Adrenal gland (tissue), 12 donors: Measurements from ENCODE around the gene F2RL3. TPM values are rescaled to one million over a fixed set of nuclear protein-coding genes. Genes with fewer than 3 reads are reported as not detected.

Source experiments
- DNase-seq, 7 donors: peaks; one replicate each; pipeline ENCODE4 v3.0.0-alpha.2; 2019 to 2020
- H3K27ac ChIP-seq, 5 donors: fragments of 200-600 bp; sonication (generic) in 4 of 5; 1 replicate in 3 of 5; 2 replicates in 2 of 5; pipeline versions ENCODE4 v1.5.1 to v1.8.0; 2016 to 2020; ENCODE audit warnings: mild to moderate bottlenecking in 1 of 5
- H3K27me3 ChIP-seq: fragments of 200-600 bp; 2 replicates; pipeline ENCODE4 v1.8.0; 2021
- H3K36me3 ChIP-seq, 2 donors: fragments of 200-600 bp; replicated peaks in 1 of 2; 1 replicate in 1 of 2; 2 replicates in 1 of 2; pipeline versions ENCODE4 v1.5.1 to v1.8.0; 2018 to 2022
- H3K4me1 ChIP-seq, 2 donors: fragments of 200-600 bp; replicated peaks in 1 of 2; 1 replicate in 1 of 2; 2 replicates in 1 of 2; pipeline versions ENCODE4 v1.5.1 to v1.8.0; 2018 to 2021
- H3K4me3 ChIP-seq, 4 donors: fragments of 200-600 bp; sonication (generic) in 3 of 4; one replicate each; pipeline ENCODE4 v1.5.1; 2016 to 2018
- H3K9me3 ChIP-seq, 3 donors: fragments of 200-600 bp; sonication (generic) in 1 of 3; replicated peaks in 1 of 3; 1 replicate in 2 of 3; 2 replicates in 1 of 3; pipeline versions ENCODE4 v1.5.1 to v1.8.0; 2016 to 2021
- CTCF ChIP-seq, 6 experiments: fragments of 450-650 bp in 4 of 6; fragments of 200-600 bp in 2 of 6; sonication (generic) in 1 of 6; IDR thresholded peaks; 1 replicate in 5 of 6; 2 replicates in 1 of 6; pipeline versions ENCODE4 v1.5.1 to v1.8.0; 2016 to 2021; ENCODE audit warnings: antibody characterized with exemption in 6 of 6, mild to moderate bottlenecking in 2 of 6, moderate library complexity in 1 of 6
- POLR2A ChIP-seq, 2 donors: fragments of 450-650 bp; IDR thresholded peaks; one replicate each; pipeline ENCODE4 v1.6.1; 2017; ENCODE audit warnings: antibody characterized with exemption in 2 of 2, mild to moderate bottlenecking in 2 of 2, moderate library complexity in 1 of 2
- WGBS, 4 donors: extraction: QIAGEN DNeasy Blood & Tissue Kit in 2 of 4; methylation state at CpG; one replicate each; pipeline versions ENCODE4 v1.1.5 to v1.1.7; 2013 to 2017; 5-methylcytosine and 5-hydroxymethylcytosine counted together
- intact Hi-C, 2 donors: fragments of 100-400 bp; cut with DNase I; formaldehyde crosslinking; loops; one replicate each; pipeline versions ENCODE4 v1.14.1 to v1.15.0; 2022 to 2023
- polyA plus RNA-seq, 3 donors: library from polyadenylated mRNA; stranded (reverse); fragments of 200-250 nt in 2 of 3; fragments of 350-450 nt in 1 of 3; fragmentation: Illumina TruSeq in 1 of 3; extraction: RNeasy Lipid Tissue Mini Kit (QIAGEN cat#74804) in 1 of 3; gene quantifications; one replicate each; pipeline ENCODE4 v1.2.3, GENCODE V29; 2013 to 2014
- total RNA-seq, 9 donors: library from RNA; depleted of rRNA in 4 of 9; stranded (reverse); fragments of >200 nt in 4 of 9; fragments of 120-200 nt in 1 of 9; fragmentation: NEBNext Ultra II Directional in 1 of 9; extraction: Animal tissue kit (Norgen Biotek cat#: 25700) in 1 of 9; gene quantifications; one replicate each; pipeline versions ENCODE4 v1.1.0 to v1.2.4, GENCODE V29; 2013 to 2023
- donor health status: healthy with polysubstance abuse.
- donor health status: Bipolar disorder and iron deficiency.
- donor health status: DM: yes; HTN: yes; CAD: no.
- donor health status: DM: no; HTN: no; CAD: no.
- donor health status: DM: no; HTN: no; CAD: no.
- donor health status: DM: yes; HTN: yes; CAD: no.

F2RL3 gene
- total and polyA plus RNA-seq, 12 donors: 0.17 to 3.8 (median 2.2) TPM

- Histone ChIP-seq H3K9me3 (no peaks in the 10 kb centered on the region), H3K4me1 (peaks cover 0 to 8% of the 10 kb centered on the region in 2 donors), H3K36me3 (peaks cover 0 to 87% of the 10 kb centered on the region in 2 donors), H3K4me3 (no peak overlapping the region), H3K27me3 (no peaks in the 10 kb centered on the region), H3K27ac (no peak overlapping the region)
- no peak for DNase-seq
- TF ChIP-seq POLR2A (IDR thresholded peaks at IDR 0.05): no peak
- TF ChIP-seq CTCF (IDR thresholded peaks at IDR 0.05): no peak
- intact Hi-C loops: no loop called here
- WGBS, 4 donors: 92 to 100% (median 96%) methylated on average over 1 of the region's 1 CpG
Observed at GRCh38 chr19:16849168-16849567, 39.6 kb upstream of the F2RL3 start.

GRCh38 chr19:16850133-16850532, 38.7 kb upstream of the F2RL3 start:
- DNase-seq: no peak
- H3K36me3 ChIP-seq: peaks cover 0 to 94% of the 10 kb centered on the region in 2 donors
- H3K27ac ChIP-seq: no peak overlapping the region
- no peaks in the 10 kb centered on the region for H3K9me3 ChIP-seq
- no peak overlapping the region for H3K4me3 ChIP-seq
- WGBS, 4 donors: 95 to 99% (median 97%) methylated on average over 4 of the region's 4 CpGs
- TF ChIP-seq POLR2A (IDR thresholded peaks at IDR 0.05) (no peak), CTCF (IDR thresholded peaks at IDR 0.05) (no peak)
- no peaks in the 10 kb centered on the region for H3K4me1 ChIP-seq
- H3K27me3 ChIP-seq: no peaks in the 10 kb centered on the region
- intact Hi-C loops: no loop called here

GRCh38 chr19:16851031-16851712, 37.6 kb upstream of the F2RL3 start:
- H3K27me3 ChIP-seq: no peaks in the 10 kb centered on the region
- H3K36me3 ChIP-seq: peaks cover 0 to 88% of the 10 kb centered on the region in 2 donors
- H3K27ac ChIP-seq: no peak overlapping the region
- intact Hi-C loops: no loop called here
- H3K4me1 ChIP-seq: no peaks in the 10 kb centered on the region
- no peak overlapping the region for H3K4me3 ChIP-seq
- WGBS, 4 donors: 92 to 96% (median 94%) methylated on average over 27 to 33 of the region's 33 CpGs
- H3K9me3 ChIP-seq: no peaks in the 10 kb centered on the region
- no peak for TF ChIP-seq CTCF (IDR thresholded peaks at IDR 0.05)
- TF ChIP-seq POLR2A (IDR thresholded peaks at IDR 0.05): no peak
- no peak for DNase-seq

- DNase-seq: no peak
- peaks cover 0 to 70% of the 10 kb centered on the region in 2 donors for H3K36me3 ChIP-seq
- WGBS, 4 donors: 80 to 97% (median 93%) methylated on average over 3 to 7 of the region's 7 CpGs
- no peak for TF ChIP-seq POLR2A (IDR thresholded peaks at IDR 0.05)
- TF ChIP-seq CTCF (IDR thresholded peaks at IDR 0.05): no peak
- H3K9me3 ChIP-seq: no peaks in the 10 kb centered on the region
- H3K4me1 ChIP-seq: no peaks in the 10 kb centered on the region
- intact Hi-C loops: no loop called here
- no peak overlapping the region for H3K27ac ChIP-seq
- H3K27me3 ChIP-seq: no peaks in the 10 kb centered on the region
- H3K4me3 ChIP-seq: no peak overlapping the region
Observed at GRCh38 chr19:16853066-16853465, 35.7 kb upstream of the F2RL3 start.
